HepG2 (cell line): ENCODE data around the gene SELENOS. TPM values are rescaled to one million over a fixed set of nuclear protein-coding genes. Genes with fewer than 3 reads are reported as not detected.

Experiments used
- AHR ChIP-seq: IDR thresholded peaks from 2 replicates; pipeline ENCODE4 v1.6.1; 2018; ENCODE audit warnings: missing genetic modification reagents, missing compliant biosample characterization
- ATAD3A ChIP-seq: sonication (generic); formaldehyde crosslinking; IDR thresholded peaks from 2 replicates; pipeline ENCODE4 v1.4.0; 2020; ENCODE audit warnings: missing genetic modification reagents
- CCDC6 ChIP-seq: sonication (generic); formaldehyde crosslinking; IDR thresholded peaks from 2 replicates; pipeline ENCODE4 v1.8.1; 2022; ENCODE audit warnings: mild to moderate bottlenecking, missing genetic modification reagents, moderate library complexity
- KDM5A ChIP-seq: fragments of 200-600 bp; sonication (generic); IDR thresholded peaks from 2 replicates; pipeline ENCODE4 v1.7.0; 2018; ENCODE audit warnings: antibody characterized with exemption, mild to moderate bottlenecking, low read length, borderline replicate concordance
- KLF11 ChIP-seq: IDR thresholded peaks from 2 replicates; pipeline ENCODE4 v1.6.1; 2016; ENCODE audit warnings: missing compliant biosample characterization
- MED13 ChIP-seq: sonication (generic); formaldehyde crosslinking; IDR thresholded peaks from 2 replicates; pipeline ENCODE4 v1.5.0; 2020; ENCODE audit warnings: missing genetic modification reagents
- MTF1 ChIP-seq: sonication (generic); formaldehyde crosslinking; IDR thresholded peaks from 2 replicates; pipeline ENCODE4 v1.5.0; 2020; ENCODE audit warnings: missing genetic modification reagents
- MZF1 ChIP-seq: sonication (generic); formaldehyde crosslinking; IDR thresholded peaks from 2 replicates; pipeline ENCODE4 v1.8.1; 2023; ENCODE audit warnings: mild to moderate bottlenecking, missing genetic modification reagents, borderline replicate concordance
- PAX8 ChIP-seq: sonication (generic); formaldehyde crosslinking; IDR thresholded peaks from 2 replicates; pipeline ENCODE4 v1.8.0; 2022; ENCODE audit warnings: mild to moderate bottlenecking, missing genetic modification reagents, borderline replicate concordance
- SATB2 ChIP-seq: sonication (generic); formaldehyde crosslinking; IDR thresholded peaks from 2 replicates; pipeline ENCODE4 v1.5.0; 2020; ENCODE audit warnings: missing genetic modification reagents
- TBP ChIP-seq: sonication (generic); formaldehyde crosslinking; IDR thresholded peaks from 2 replicates; pipeline ENCODE4 v1.5.0; 2020; ENCODE audit warnings: missing genetic modification reagents
- TOPORS ChIP-seq: sonication (generic); formaldehyde crosslinking; IDR thresholded peaks from 2 replicates; pipeline ENCODE4 v1.8.0; 2023; ENCODE audit warnings: mild to moderate bottlenecking, missing genetic modification reagents
- WIZ ChIP-seq: sonication (generic); formaldehyde crosslinking; IDR thresholded peaks from 2 replicates; pipeline ENCODE4 v1.5.1; 2020; ENCODE audit warnings: mild to moderate bottlenecking, missing genetic modification reagents
- ZFYVE20 ChIP-seq: sonication (generic); formaldehyde crosslinking; IDR thresholded peaks from 2 replicates; pipeline ENCODE4 v1.8.0; 2023; ENCODE audit warnings: low read depth, mild to moderate bottlenecking, moderate library complexity, missing genetic modification reagents, borderline replicate concordance
- ZNF30 ChIP-seq: sonication (generic); formaldehyde crosslinking; IDR thresholded peaks from 2 replicates; pipeline ENCODE4 v1.5.0; 2020; ENCODE audit warnings: mild to moderate bottlenecking, missing genetic modification reagents
- ZNF382 ChIP-seq: sonication (generic); formaldehyde crosslinking; IDR thresholded peaks from 2 replicates; pipeline ENCODE4 v1.5.0; 2020; ENCODE audit warnings: missing genetic modification reagents, mild to moderate bottlenecking, borderline replicate concordance
- ZNF510 ChIP-seq: sonication (generic); formaldehyde crosslinking; IDR thresholded peaks from 2 replicates; pipeline ENCODE4 v1.4.0; 2020; ENCODE audit warnings: low read depth, mild to moderate bottlenecking, missing genetic modification reagents
- ZNF614 ChIP-seq: IDR thresholded peaks from 2 replicates; pipeline ENCODE4 v1.6.1; 2018; ENCODE audit warnings: missing biosample characterization, missing genetic modification reagents, inconsistent platforms, borderline replicate concordance
- ZNF674 ChIP-seq: sonication (generic); formaldehyde crosslinking; IDR thresholded peaks from 2 replicates; pipeline ENCODE4 v1.5.0; 2020; ENCODE audit warnings: low read depth, mild to moderate bottlenecking, missing genetic modification reagents
- polyA plus RNA-seq, 8 experiments: library from polyadenylated mRNA; depleted of rRNA in 3 of 8; stranded (reverse) in 7 of 8; unstranded in 1 of 8; fragments of >200 nt; fragmentation: Illumina TruSeq in 4 of 8; extraction: Trizol in 4 of 8; gene quantifications; 2 replicates each; pipeline versions ENCODE4 v1.2.1 to v1.2.3, GENCODE V29; 2011 to 2016; ENCODE audit warnings: low read depth in 4 of 8, missing spikeins in 1 of 8, mixed read lengths in 1 of 8; ENCODE audit not compliant: insufficient read depth in 1 of 8
- total RNA-seq, 5 experiments: library from RNA; depleted of rRNA; stranded (reverse); fragments of >200 nt; fragmentation: Illumina TruSeq; extraction: Trizol; gene quantifications; 2 replicates each; pipeline ENCODE4 v1.2.3, GENCODE V29; 2016; ENCODE audit warnings: low read depth in 1 of 5
- TF ChIP-seq, protein P1 (sequence below): sonication (generic); formaldehyde crosslinking; IDR thresholded peaks from 2 replicates; pipeline ENCODE4 v1.4.0; 2020; ENCODE audit warnings: missing genetic modification reagents
- TF ChIP-seq, protein P2 (sequence below): sonication (generic); formaldehyde crosslinking; IDR thresholded peaks from 2 replicates; pipeline ENCODE4 v1.5.1; 2020; ENCODE audit warnings: mild to moderate bottlenecking, missing genetic modification reagents, moderate library complexity

The SELENOS gene
- total and polyA plus RNA-seq, 2 of the 13 experiments (the other 11 are each of a cell fraction or from before 2014, with no cell fraction given): 63.0 to 66.1 TPM

DNA sequence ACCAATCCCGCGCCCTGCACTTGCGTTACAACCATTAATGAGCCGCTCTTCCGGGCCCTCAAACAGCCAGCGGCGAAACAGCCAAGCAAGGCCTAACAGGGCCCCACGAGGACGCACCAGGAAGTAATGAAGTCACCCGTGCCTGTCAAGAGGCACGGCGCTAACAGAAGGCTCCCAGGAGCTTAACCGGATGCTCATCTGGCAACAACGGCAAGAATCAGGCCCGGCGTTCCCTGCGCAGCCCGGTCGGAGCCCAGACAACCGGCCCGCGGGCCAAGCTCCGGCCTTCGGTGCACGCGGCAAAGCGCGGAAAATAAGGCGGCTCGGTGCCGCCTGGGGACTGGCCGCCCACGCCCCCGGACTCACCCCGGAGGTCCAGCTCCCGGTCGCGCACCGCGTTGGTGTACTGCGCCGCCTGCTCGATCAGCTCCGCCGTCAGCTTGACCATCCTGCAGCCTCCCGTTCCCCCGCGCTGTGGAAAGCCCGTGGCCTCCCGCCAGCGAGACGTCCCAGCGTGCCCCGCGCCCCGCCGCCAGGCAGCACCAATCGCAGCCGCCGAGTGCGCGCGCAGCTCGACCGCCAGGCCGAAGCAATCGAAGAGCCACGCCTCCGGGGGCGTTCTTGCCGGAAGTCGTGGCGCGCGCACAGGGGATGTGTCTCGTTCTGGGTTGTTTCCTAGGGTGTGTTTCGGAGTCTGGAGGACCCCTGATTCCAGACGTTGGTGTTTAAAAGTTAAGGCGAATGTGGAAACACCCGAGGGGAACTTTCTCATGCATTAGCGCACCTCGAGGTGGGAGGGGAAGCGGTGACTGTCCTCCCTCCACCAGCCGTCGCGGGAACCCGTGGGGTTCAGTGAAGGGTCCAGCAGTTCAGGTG is 17.7 kb upstream of the SELENOS start, which contains the start of gene SNRPA1 (continued):
- TF ChIP-seq ZFYVE20 (CRISPR knock-in tag) (no peak), KDM5A (peak; percentile 84), MED13 (0 out of 2 replicates have a peak, but pooled peaks have one; percentile 16), ZNF614 (CRISPR knock-in tag) (no peak; the same call in 1 of the 2 replicates), ATAD3A (no peak), ZNF674 (CRISPR knock-in tag) (no peak), ZNF382 (no peak), TBP (no peak; the same call in 1 of the 2 replicates), ZNF30 (CRISPR knock-in tag) (peak; percentile 59; the same call in 1 of the 2 replicates), CCDC6 (no peak), KLF11 (peak; percentile 84), MZF1 (CRISPR knock-in tag) (no peak), SATB2 (no peak; the same call in 1 of the 2 replicates), AHR (CRISPR knock-in tag) (peak; percentile 79), MTF1 (CRISPR knock-in tag) (peak; percentile 59; the same call in 1 of the 2 replicates), ZNF510 (peak; percentile 51; the same call in 1 of the 2 replicates), PAX8 (0 out of 2 replicates have a peak, but pooled peaks have one; percentile 95), TOPORS (CRISPR knock-in tag) (no peak), WIZ (CRISPR knock-in tag) (peak; percentile 85)
- TF ChIP-seq, protein P1, sequence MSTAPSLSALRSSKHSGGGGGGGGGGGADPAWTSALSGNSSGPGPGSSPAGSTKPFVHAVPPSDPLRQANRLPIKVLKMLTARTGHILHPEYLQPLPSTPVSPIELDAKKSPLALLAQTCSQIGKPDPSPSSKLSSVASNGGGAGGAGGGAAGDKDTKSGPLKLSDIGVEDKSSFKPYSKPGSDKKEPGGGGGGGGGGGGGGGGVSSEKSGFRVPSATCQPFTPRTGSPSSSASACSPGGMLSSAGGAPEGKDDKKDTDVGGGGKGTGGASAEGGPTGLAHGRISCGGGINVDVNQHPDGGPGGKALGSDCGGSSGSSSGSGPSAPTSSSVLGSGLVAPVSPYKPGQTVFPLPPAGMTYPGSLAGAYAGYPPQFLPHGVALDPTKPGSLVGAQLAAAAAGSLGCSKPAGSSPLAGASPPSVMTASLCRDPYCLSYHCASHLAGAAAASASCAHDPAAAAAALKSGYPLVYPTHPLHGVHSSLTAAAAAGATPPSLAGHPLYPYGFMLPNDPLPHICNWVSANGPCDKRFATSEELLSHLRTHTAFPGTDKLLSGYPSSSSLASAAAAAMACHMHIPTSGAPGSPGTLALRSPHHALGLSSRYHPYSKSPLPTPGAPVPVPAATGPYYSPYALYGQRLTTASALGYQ: no peak; the same call in 1 of the 2 replicates
- TF ChIP-seq, protein P2, sequence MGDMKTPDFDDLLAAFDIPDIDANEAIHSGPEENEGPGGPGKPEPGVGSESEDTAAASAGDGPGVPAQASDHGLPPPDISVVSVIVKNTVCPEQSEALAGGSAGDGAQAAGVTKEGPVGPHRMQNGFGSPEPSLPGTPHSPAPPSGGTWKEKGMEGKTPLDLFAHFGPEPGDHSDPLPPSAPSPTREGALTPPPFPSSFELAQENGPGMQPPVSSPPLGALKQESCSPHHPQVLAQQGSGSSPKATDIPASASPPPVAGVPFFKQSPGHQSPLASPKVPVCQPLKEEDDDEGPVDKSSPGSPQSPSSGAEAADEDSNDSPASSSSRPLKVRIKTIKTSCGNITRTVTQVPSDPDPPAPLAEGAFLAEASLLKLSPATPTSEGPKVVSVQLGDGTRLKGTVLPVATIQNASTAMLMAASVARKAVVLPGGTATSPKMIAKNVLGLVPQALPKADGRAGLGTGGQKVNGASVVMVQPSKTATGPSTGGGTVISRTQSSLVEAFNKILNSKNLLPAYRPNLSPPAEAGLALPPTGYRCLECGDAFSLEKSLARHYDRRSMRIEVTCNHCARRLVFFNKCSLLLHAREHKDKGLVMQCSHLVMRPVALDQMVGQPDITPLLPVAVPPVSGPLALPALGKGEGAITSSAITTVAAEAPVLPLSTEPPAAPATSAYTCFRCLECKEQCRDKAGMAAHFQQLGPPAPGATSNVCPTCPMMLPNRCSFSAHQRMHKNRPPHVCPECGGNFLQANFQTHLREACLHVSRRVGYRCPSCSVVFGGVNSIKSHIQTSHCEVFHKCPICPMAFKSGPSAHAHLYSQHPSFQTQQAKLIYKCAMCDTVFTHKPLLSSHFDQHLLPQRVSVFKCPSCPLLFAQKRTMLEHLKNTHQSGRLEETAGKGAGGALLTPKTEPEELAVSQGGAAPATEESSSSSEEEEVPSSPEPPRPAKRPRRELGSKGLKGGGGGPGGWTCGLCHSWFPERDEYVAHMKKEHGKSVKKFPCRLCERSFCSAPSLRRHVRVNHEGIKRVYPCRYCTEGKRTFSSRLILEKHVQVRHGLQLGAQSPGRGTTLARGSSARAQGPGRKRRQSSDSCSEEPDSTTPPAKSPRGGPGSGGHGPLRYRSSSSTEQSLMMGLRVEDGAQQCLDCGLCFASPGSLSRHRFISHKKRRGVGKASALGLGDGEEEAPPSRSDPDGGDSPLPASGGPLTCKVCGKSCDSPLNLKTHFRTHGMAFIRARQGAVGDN (CRISPR knock-in tag): peak; percentile 96
